ENCODE measurements around the gene SPEF2. TPM values are rescaled to one million over a fixed set of nuclear protein-coding genes. Genes with fewer than 3 reads are reported as not detected.

The SPEF2 gene
- polyA plus RNA-seq, 1 donor (not counting 4 experiments of a cell fraction or from before 2014, with no cell fraction given), result 1.6 TPM

- FAIRE-seq (no peak), DNase-seq (ENCODE audit: low read depth, low spot score) (no peak)
- no peak for TF ChIP-seq CTCF (optimal IDR thresholded peaks at IDR 0.05 in 1 of 3, IDR thresholded peaks at IDR 0.05 in 1 of 3, conservative IDR thresholded peaks at IDR 0.05 in 1 of 3; ENCODE audit: extremely low read depth in 1 of 3, insufficient read depth in 2 of 3, low read length in 3 of 3)
- no peak for TF ChIP-seq EZH2 (IDR thresholded peaks at IDR 0.05; ENCODE audit: low read length)
- no peaks in the 10 kb centered on the region for H3K9me3 ChIP-seq (ENCODE audit: control insufficient read depth, low read depth, low read length)
- no peak overlapping the region for H3K9ac ChIP-seq (ENCODE audit: control insufficient read depth, extremely low read depth, insufficient read depth, low read length)
- no peaks in the 10 kb centered on the region for H3K79me2 ChIP-seq (ENCODE audit: control insufficient read depth, insufficient read depth, low read length)
- no peak overlapping the region for H3K4me3 ChIP-seq (ENCODE audit: control insufficient read depth in 2 of 3, extremely low read depth in 1 of 3, insufficient read depth in 2 of 3, low read depth in 1 of 3, low read length in 3 of 3)
- dilution Hi-C loops (cut with MboI; ENCODE audit: extremely low pct_ligation_motif_present, low sequenced_read_pairs), result no loop called here
- H2AFZ ChIP-seq (ENCODE audit: control insufficient read depth, low read length), result no peak overlapping the region
- H4K20me1 ChIP-seq (ENCODE audit: control insufficient read depth, extremely low read depth, insufficient read depth, low read length), result no peaks in the 10 kb centered on the region
- no peaks in the 10 kb centered on the region for H3K9me1 ChIP-seq (ENCODE audit: control insufficient read depth, extremely low read depth, insufficient read depth, low read length)
- H3K36me3 ChIP-seq (ENCODE audit: control insufficient read depth in 2 of 2, extremely low read depth in 1 of 2, insufficient read depth in 2 of 2, low read length in 2 of 2), result no peaks in the 10 kb centered on the region
- no peaks in the 10 kb centered on the region for H3K27me3 ChIP-seq (ENCODE audit: control insufficient read depth, extremely low read depth, insufficient read depth, low read length)
- no peak overlapping the region for H3K27ac ChIP-seq (ENCODE audit: control insufficient read depth, insufficient read depth, low read length)
- H3K4me1 ChIP-seq (ENCODE audit: control insufficient read depth, extremely low read depth, insufficient read depth, low read length), result no peaks in the 10 kb centered on the region
- no peak overlapping the region for H3K4me2 ChIP-seq (ENCODE audit: control insufficient read depth, extremely low read depth, insufficient read depth, low read depth, low read length)
These were observed 60.2 kb downstream of the SPEF2 start for GRCh38 chr5:35677878-35678277.

GRCh38 chr5:35678661-35679060, 61.0 kb downstream of the SPEF2 start:
- H3K27me3 ChIP-seq (ENCODE audit: control insufficient read depth, extremely low read depth, insufficient read depth, low read length), result no peaks in the 10 kb centered on the region
- dilution Hi-C loops (cut with MboI; ENCODE audit: extremely low pct_ligation_motif_present, low sequenced_read_pairs), result no loop called here
- FAIRE-seq (no peak), DNase-seq (ENCODE audit: low read depth, low spot score) (no peak)
- TF ChIP-seq EZH2 (IDR thresholded peaks at IDR 0.05; ENCODE audit: low read length), result no peak
- TF ChIP-seq CTCF (optimal IDR thresholded peaks at IDR 0.05 in 1 of 3, IDR thresholded peaks at IDR 0.05 in 1 of 3, conservative IDR thresholded peaks at IDR 0.05 in 1 of 3; ENCODE audit: extremely low read depth in 1 of 3, insufficient read depth in 2 of 3, low read length in 3 of 3), result no peak
- no peak overlapping the region for H2AFZ ChIP-seq (ENCODE audit: control insufficient read depth, low read length)
- H3K79me2 ChIP-seq (ENCODE audit: control insufficient read depth, insufficient read depth, low read length), result no peaks in the 10 kb centered on the region
- H3K36me3 ChIP-seq (ENCODE audit: control insufficient read depth in 2 of 2, extremely low read depth in 1 of 2, insufficient read depth in 2 of 2, low read length in 2 of 2), result no peaks in the 10 kb centered on the region
- H3K4me3 ChIP-seq (ENCODE audit: control insufficient read depth in 2 of 3, extremely low read depth in 1 of 3, insufficient read depth in 2 of 3, low read depth in 1 of 3, low read length in 3 of 3), result no peak overlapping the region
- H3K9ac ChIP-seq (ENCODE audit: control insufficient read depth, extremely low read depth, insufficient read depth, low read length), result no peak overlapping the region
- H3K9me1 ChIP-seq (ENCODE audit: control insufficient read depth, extremely low read depth, insufficient read depth, low read length), result no peaks in the 10 kb centered on the region
- H3K4me1 ChIP-seq (ENCODE audit: control insufficient read depth, extremely low read depth, insufficient read depth, low read length), result no peaks in the 10 kb centered on the region
- no peaks in the 10 kb centered on the region for H3K9me3 ChIP-seq (ENCODE audit: control insufficient read depth, low read depth, low read length)
- no peak overlapping the region for H3K4me2 ChIP-seq (ENCODE audit: control insufficient read depth, extremely low read depth, insufficient read depth, low read depth, low read length)
- H4K20me1 ChIP-seq (ENCODE audit: control insufficient read depth, extremely low read depth, insufficient read depth, low read length), result no peaks in the 10 kb centered on the region
- no peak overlapping the region for H3K27ac ChIP-seq (ENCODE audit: control insufficient read depth, insufficient read depth, low read length)
